Effector memory CD8-positive, alpha-beta T cell (primary cell): ENCODE measurements around the gene SELENOO.
A peak's percentile ranks its signal among the peaks of the same experiment; 100 is the strongest.

Experiments used
- ATAC-seq: fragments of 150-1000 bp; cut with Tn5 transposase; replicated peaks from 2 replicates; pipeline ENCODE4 v1.10.0; 2021; ENCODE audit warnings: mild to moderate bottlenecking, moderate library complexity
- DNase-seq, 3 experiments: peaks; one replicate each; pipeline ENCODE4 v3.0.0; 2021
- H3K27ac Mint-ChIP-seq, 2 donors: one replicate each; pipeline ENCODE4 v1.8.0; 2022; ENCODE audit warnings: mild to moderate bottlenecking in 2 of 2, mixed read lengths in 2 of 2, moderate library complexity in 2 of 2
- H3K27me3 Mint-ChIP-seq, 2 donors: one replicate each; pipeline ENCODE4 v1.8.0; 2022; ENCODE audit warnings: mixed read lengths in 2 of 2
- H3K36me3 Mint-ChIP-seq: one replicate; pipeline ENCODE4 v1.8.0; 2022; ENCODE audit warnings: mild to moderate bottlenecking, moderate library complexity, mixed read lengths; ENCODE audit not compliant: insufficient read depth
- H3K4me1 Mint-ChIP-seq, 2 donors: one replicate each; pipeline ENCODE4 v1.8.0; 2022; ENCODE audit warnings: low read depth in 2 of 2, mixed read lengths in 2 of 2
- H3K4me3 Mint-ChIP-seq, 2 donors: one replicate each; pipeline ENCODE4 v1.8.0; 2022; ENCODE audit warnings: mild to moderate bottlenecking in 2 of 2, mixed read lengths in 2 of 2, moderate library complexity in 2 of 2
- H3K9me3 Mint-ChIP-seq, 2 donors: one replicate each; pipeline ENCODE4 v1.8.0; 2022; ENCODE audit warnings: mixed read lengths in 2 of 2

Gene SELENOO

DNA sequence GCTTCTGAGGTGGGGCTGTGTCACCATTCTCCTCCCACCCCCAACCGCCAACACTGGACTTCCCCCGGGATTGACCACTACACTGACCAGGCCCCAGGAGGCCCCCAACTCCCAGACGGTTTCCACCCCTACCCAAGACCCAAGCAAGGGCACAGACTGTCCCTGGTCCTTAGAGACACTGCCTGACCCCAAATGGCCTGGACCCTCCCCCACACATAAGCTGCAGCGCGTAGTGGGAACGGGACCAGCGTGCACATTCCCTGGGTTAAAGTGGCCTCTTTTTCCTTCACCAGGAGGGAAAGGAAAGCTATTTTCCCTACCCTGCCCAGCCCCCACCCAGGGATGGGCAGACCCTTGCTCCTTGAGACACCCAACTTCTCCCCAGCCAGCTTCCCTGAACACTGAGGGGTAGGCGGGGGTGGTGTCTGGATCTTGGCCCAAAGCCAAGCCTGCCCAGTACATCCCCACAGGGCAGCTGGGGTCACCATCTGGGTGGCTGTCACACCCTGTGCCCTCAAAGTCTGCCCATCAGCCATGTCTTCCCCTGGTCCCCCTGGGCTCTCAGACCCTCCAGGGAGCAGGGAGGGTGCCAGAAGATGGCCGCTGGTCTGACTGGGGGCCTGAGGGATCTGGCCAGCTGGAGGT lies 62.3 kb downstream of the SELENOO start:
- no peak for DNase-seq
- Mint-ChIP-seq H3K36me3 (no peaks in the 10 kb centered on the region), H3K9me3 (no peaks in the 10 kb centered on the region), H3K4me3 (peak overlapping the region in 1 of 2 donors; percentile 80), H3K4me1 (peaks cover 6 to 9% of the 10 kb centered on the region in 2 donors), H3K27ac (no peak overlapping the region), H3K27me3 (peaks cover 16 to 36% of the 10 kb centered on the region in 2 donors)
- ATAC-seq: no peak

DNA sequence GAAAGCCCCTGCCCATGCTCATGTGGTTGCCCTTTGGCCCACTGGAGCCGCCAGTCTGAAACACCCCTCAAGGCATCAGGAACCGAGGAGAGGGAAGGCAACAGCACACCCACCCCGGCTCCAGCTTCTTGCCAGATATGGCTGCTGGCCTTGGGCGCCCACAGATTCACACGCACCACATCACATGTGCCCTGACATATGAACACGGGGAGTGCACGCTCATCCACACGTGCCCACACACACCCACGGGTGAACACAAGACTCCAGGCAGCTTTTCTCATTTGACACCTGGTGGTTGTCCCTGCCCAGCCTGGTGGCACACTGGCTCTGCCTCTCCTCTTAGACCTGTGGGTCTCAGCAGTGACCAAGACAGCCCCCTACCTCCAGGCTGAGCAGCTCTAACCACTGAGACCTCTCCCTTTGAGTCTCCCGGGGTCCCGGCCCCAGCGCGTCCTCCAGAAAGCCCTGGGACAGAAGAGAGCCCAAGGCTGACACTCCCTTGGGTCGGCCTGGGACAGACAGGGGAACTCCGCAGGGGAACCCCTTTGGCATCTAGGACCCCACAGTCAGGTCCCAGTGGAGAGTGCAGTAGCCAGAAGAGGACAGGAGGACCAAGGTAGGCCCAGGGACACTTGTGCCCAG lies 63.4 kb downstream of the SELENOO start:
- Mint-ChIP-seq H3K27ac (no peak overlapping the region), H3K27me3 (peaks cover 16 to 25% of the 10 kb centered on the region in 2 donors), H3K4me1 (peaks cover 6 to 8% of the 10 kb centered on the region in 2 donors), H3K36me3 (no peaks in the 10 kb centered on the region), H3K4me3 (no peak overlapping the region), H3K9me3 (no peaks in the 10 kb centered on the region)
- DNase-seq (no peak), ATAC-seq (no peak)

DNA sequence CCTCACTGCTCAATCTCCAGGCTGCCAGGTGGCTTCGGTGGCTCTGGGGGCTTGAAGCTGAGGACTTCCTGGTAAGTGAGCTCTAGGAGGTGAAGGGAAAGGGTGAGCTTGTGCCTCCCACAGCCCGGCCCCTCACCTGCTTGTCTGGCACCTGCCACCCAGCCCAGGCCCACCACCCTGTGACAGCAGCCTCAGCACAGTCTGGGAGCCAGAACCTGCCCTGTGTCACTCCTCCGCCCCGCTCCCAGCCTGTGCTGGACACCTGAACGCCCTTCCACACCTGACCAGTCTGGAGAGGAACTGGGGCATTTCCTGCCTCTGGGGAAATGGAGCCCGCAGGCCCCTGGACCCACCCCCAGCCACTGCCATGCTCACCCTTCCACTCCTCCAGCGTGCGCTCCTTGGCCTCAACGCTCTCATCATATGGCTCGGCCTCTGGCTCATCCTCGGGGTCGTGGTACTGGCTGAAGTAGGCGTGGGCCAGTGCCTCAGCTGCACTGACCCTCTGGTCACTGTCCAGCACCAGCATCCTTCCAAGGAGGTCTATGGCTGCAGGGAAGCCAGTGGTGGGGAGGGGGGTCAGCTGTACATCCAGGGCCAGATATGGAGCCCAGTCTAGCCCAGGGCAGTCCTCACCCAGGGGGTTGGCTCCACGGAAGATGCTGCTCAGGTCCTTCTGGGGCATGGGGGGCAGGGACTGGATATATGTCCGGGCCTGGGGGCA lies 64.3 kb downstream of the SELENOO start:
- no peaks in the 10 kb centered on the region for H3K9me3 Mint-ChIP-seq
- H3K4me1 Mint-ChIP-seq: peaks cover 6 to 8% of the 10 kb centered on the region in 2 donors
- ATAC-seq (no peak), DNase-seq (no peak)
- H3K27me3 Mint-ChIP-seq: peaks cover 16 to 20% of the 10 kb centered on the region in 2 donors
- H3K36me3 Mint-ChIP-seq: no peaks in the 10 kb centered on the region
- no peak overlapping the region for H3K27ac Mint-ChIP-seq
- peak overlapping the region in 1 of 2 donors; percentile 42 for H3K4me3 Mint-ChIP-seq

DNA sequence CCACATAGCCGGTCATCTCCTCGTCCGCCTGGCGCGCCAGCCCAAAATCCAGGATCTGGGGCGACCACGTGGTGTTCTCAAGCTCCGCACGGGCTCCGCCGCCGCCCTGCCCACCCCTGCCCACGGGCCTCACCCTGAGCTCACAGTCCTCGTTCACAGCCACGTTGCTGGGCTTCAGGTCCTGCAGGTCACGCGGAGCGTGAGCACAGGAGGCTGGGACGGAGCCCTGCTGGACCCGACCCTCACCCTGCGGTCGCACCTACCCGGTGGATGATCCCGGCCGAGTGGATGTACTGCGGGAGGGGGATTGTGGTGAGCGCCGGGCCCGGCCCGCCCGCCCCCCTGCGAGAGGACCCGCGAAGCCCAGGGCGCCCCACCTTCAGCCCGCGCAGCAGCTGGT lies 66.2 kb downstream of the SELENOO start:
- Mint-ChIP-seq H3K4me1 (peaks cover 8 to 9% of the 10 kb centered on the region in 2 donors), H3K9me3 (no peaks in the 10 kb centered on the region), H3K4me3 (no peak overlapping the region), H3K27ac (no peak overlapping the region), H3K27me3 (peaks cover 14 to 16% of the 10 kb centered on the region in 2 donors), H3K36me3 (no peaks in the 10 kb centered on the region)
- ATAC-seq (no peak), DNase-seq (no peak)
